GM12878 (cell line): ENCODE data around the gene MYO1H. TPM values are rescaled to one million over a fixed set of nuclear protein-coding genes. Genes with fewer than 3 reads are reported as not detected.

Experiments
- ATAC-seq: fragments of 200-7000 bp; cut with Tn5 transposase; 3 replicates; pipeline ENCODE4 v1.9.1; 2020; ENCODE audit warnings: mild to moderate bottlenecking, moderate library complexity
- BruUV-seq: library from RNA; stranded (reverse); fragments of 400-500 nt; replicated peaks from 2 replicates; lab custom pipeline; 2021; lab: Mats Ljungman, UMichigan
- CTCF ChIA-PET: fragments of 300-600 bp; sonication (Branson Sonifier 250); formaldehyde crosslinking; extraction: SDS; loops from one replicate; lab custom pipeline; 2021; ENCODE audit warnings: inconsistent platforms; lab: Yijun Ruan, JAX
- POLR2A ChIA-PET: fragments of 350-600 bp; formaldehyde crosslinking; extraction: SDS; loops from one replicate; lab custom pipeline; 2021; ENCODE audit warnings: inconsistent platforms; lab: Charles Lee
- RAD21 ChIA-PET: fragments of 300-600 bp; sonication (Branson Sonifier 250); formaldehyde crosslinking; loops from one replicate; lab custom pipeline; 2023; ENCODE audit warnings: antibody characterized with exemption; ENCODE audit not compliant: unreplicated experiment; lab: Charles Lee
- SMC1A ChIA-PET: fragments of 300-600 bp; sonication (Branson Sonifier 250); formaldehyde crosslinking; loops from one replicate; lab custom pipeline; 2023; ENCODE audit not compliant: unreplicated experiment, uncharacterized antibody; lab: Charles Lee
- DNase-seq: peaks from one replicate; pipeline ENCODE4 v3.0.0-alpha.2; 2011; ENCODE audit warnings: low read depth, low spot score
- FAIRE-seq: peaks from 3 replicates; lab custom pipeline; 2011; peaks lifted over from hg19 to GRCh38; lab: Jason Lieb, UNC
- H2AFZ ChIP-seq: 2 replicates; pipeline ENCODE4 v1.6.0; 2011; ENCODE audit warnings: low read depth, low read length, control low read depth; ENCODE audit not compliant: control insufficient read depth
- H3K27ac ChIP-seq: 2 replicates; pipeline ENCODE4 v1.5.1; 2011; ENCODE audit warnings: control low read depth; ENCODE audit not compliant: control insufficient read depth, insufficient read depth
- H3K27me3 ChIP-seq, 2 experiments: replicated peaks in 1 of 2; 2 replicates each; pipeline versions ENCODE4 v1.6.0 to v1.6.1; 2011; ENCODE audit warnings: low read length in 1 of 2; ENCODE audit not compliant: control insufficient read depth in 2 of 2, insufficient read depth in 2 of 2
- H3K36me3 ChIP-seq, 2 experiments: 2 replicates each; pipeline ENCODE4 v1.5.1; 2011; ENCODE audit warnings: low read length in 1 of 2; ENCODE audit not compliant: control insufficient read depth in 2 of 2, insufficient read depth in 2 of 2
- H3K4me1 ChIP-seq: 2 replicates; pipeline ENCODE4 v1.6.1; 2011; ENCODE audit warnings: mild to moderate bottlenecking, low read length, moderate library complexity, mixed read lengths; ENCODE audit not compliant: control insufficient read depth, insufficient read depth
- H3K4me2 ChIP-seq: 2 replicates; pipeline ENCODE4 v1.6.0; 2011; ENCODE audit warnings: control low read depth; ENCODE audit not compliant: control insufficient read depth, insufficient read depth
- H3K4me3 ChIP-seq: fragments of 200-600 bp; sonication (generic); 2 replicates; pipeline ENCODE4 v1.5.1; 2016
- H3K79me2 ChIP-seq: 2 replicates; pipeline ENCODE4 v1.6.0; 2011; ENCODE audit warnings: low read length; ENCODE audit not compliant: control insufficient read depth, insufficient read depth
- H3K9ac ChIP-seq: 2 replicates; pipeline ENCODE4 v1.8.0; 2011; ENCODE audit warnings: low read length, control low read depth, mixed read lengths; ENCODE audit not compliant: control insufficient read depth, insufficient read depth
- H3K9me3 ChIP-seq: replicated peaks from 3 replicates; pipeline ENCODE4 v1.5.1; 2011; ENCODE audit warnings: mild to moderate bottlenecking, low read length; ENCODE audit not compliant: control insufficient read depth, insufficient read depth
- H4K20me1 ChIP-seq: 2 replicates; pipeline ENCODE4 v1.6.0; 2011; ENCODE audit not compliant: control insufficient read depth, insufficient read depth
- CREM ChIP-seq: IDR thresholded peaks from 2 replicates; pipeline ENCODE4 v1.6.1; 2014; ENCODE audit warnings: antibody characterized with exemption, low read depth
- GATAD2B ChIP-seq: fragments of 450-650 bp; conservative IDR thresholded peaks from 2 replicates; pipeline ENCODE4 v1.6.1; 2017; ENCODE audit warnings: low read depth, mild to moderate bottlenecking, moderate library complexity
- IKZF2 ChIP-seq, 2 experiments: fragments of 450-650 bp; IDR thresholded peaks; 2 replicates each; pipeline ENCODE4 v1.6.1; 2017; ENCODE audit warnings: mild to moderate bottlenecking in 2 of 2, moderate library complexity in 2 of 2
- IRF5 ChIP-seq: fragments of 450-650 bp; IDR thresholded peaks from 2 replicates; pipeline ENCODE4 v1.6.1; 2017; ENCODE audit warnings: borderline replicate concordance
- JUND ChIP-seq: IDR thresholded peaks from 2 replicates; pipeline ENCODE4 v1.6.1; 2012; ENCODE audit warnings: low read depth, mild to moderate bottlenecking, low read length, improper control_type of control experiment, moderate library complexity
- NFYA ChIP-seq: IDR thresholded peaks from 2 replicates; pipeline ENCODE4 v1.6.1; 2011; ENCODE audit warnings: low read depth, mild to moderate bottlenecking, low read length, improper control_type of control experiment, borderline replicate concordance
- NRF1 ChIP-seq: conservative IDR thresholded peaks from 2 replicates; pipeline ENCODE4 v1.6.1; 2011; ENCODE audit warnings: mild to moderate bottlenecking, low read depth, low read length, improper control_type of control experiment
- PKNOX1 ChIP-seq: fragments of 450-650 bp; IDR thresholded peaks from 2 replicates; pipeline ENCODE4 v1.6.1; 2016; ENCODE audit warnings: mild to moderate bottlenecking
- REST ChIP-seq: IDR thresholded peaks from 2 replicates; pipeline ENCODE4 v1.6.1; 2012; ENCODE audit warnings: mild to moderate bottlenecking, low read depth, low read length
- RUNX3 ChIP-seq: IDR thresholded peaks from 2 replicates; pipeline ENCODE4 v1.6.1; 2012; ENCODE audit warnings: low read length, inconsistent platforms
- SP1 ChIP-seq: IDR thresholded peaks from one replicate; pipeline ENCODE4 v1.6.1; 2011; ENCODE audit warnings: low read depth, low read length
- TAF1 ChIP-seq: IDR thresholded peaks from 2 replicates; pipeline ENCODE4 v1.6.1; 2011; ENCODE audit warnings: mild to moderate bottlenecking, low read depth, low read length, borderline replicate concordance
- WGBS: methylation state at CpG from one replicate; pipeline ENCODE4 v1.1.6; 2016; ENCODE audit warnings: low lambda C conversion rate; ENCODE audit not compliant: insufficient replicate concordance, insufficient coverage; ENCODE audit errors: missing lambda C conversion rate; 5-methylcytosine and 5-hydroxymethylcytosine counted together
- in situ Hi-C: fragments of 300-500 bp; cut with MboI; formaldehyde crosslinking; loops from 9 replicates; pipeline ENCODE4 v1.14.3; 2018; ENCODE audit warnings: mixed read lengths
- intact Hi-C: fragments of 100-400 bp; cut with micrococcal nuclease; formaldehyde crosslinking; loops from one replicate; pipeline ENCODE4 v1.14.2; 2022; ENCODE audit not compliant: unreplicated experiment
- polyA plus RNA-seq, 11 experiments: library from polyadenylated mRNA; depleted of rRNA in 4 of 11; unstranded in 6 of 11; stranded (reverse) in 5 of 11; fragments of >200 nt; fragmentation: Nextera tagmentation in 4 of 11; fragmentation: Illumina TruSeq in 1 of 11; extraction: Ambion mirVana in 4 of 11; extraction: Trizol in 1 of 11; gene quantifications; 1 replicate in 1 of 11; 2 replicates in 10 of 11; pipeline versions ENCODE4 v1.2.1 to v1.2.3, GENCODE V29; 2011 to 2016; ENCODE audit warnings: inconsistent platforms in 2 of 11, missing spikeins in 2 of 11, low read depth in 1 of 11
- total RNA-seq, 4 experiments: library from RNA; depleted of rRNA in 3 of 4; stranded (reverse); fragments of >200 nt in 3 of 4; fragmentation: Illumina TruSeq in 1 of 4; extraction: Trizol in 1 of 4; gene quantifications; 2 replicates each; pipeline versions ENCODE4 v1.2.1 to v1.2.3, GENCODE V29; 2013 to 2021
- TF ChIP-seq, protein P1 (sequence below): IDR thresholded peaks from 2 replicates; pipeline ENCODE4 v1.6.1; 2012; ENCODE audit warnings: low read length, inconsistent platforms
- TF ChIP-seq, protein P2 (sequence below): fragments of 450-650 bp; IDR thresholded peaks from 2 replicates; pipeline ENCODE4 v1.6.1; 2017; ENCODE audit warnings: mild to moderate bottlenecking, low read depth, inconsistent platforms; ENCODE audit not compliant: poor library complexity, severe bottlenecking

MYO1H gene
- total and polyA plus RNA-seq, 10 of the 15 experiments (the other 5 are each of a cell fraction or from before 2014, with no cell fraction given): 0.05 TPM; not detected in 9

GRCh38 chr12:109447482-109447881 lies 99.8 kb downstream of the MYO1H start (continued):
- no peak for TF ChIP-seq IRF5

- ChIA-PET SMC1A (no interaction called here), RAD21 (no interaction called here), POLR2A (no interaction called here), CTCF (no interaction called here)
- ATAC-seq (no peak), FAIRE-seq (no peak), DNase-seq (no peak)
- no peak overlapping the region for H3K4me3 ChIP-seq
- H3K79me2 ChIP-seq: no peaks in the 10 kb centered on the region
- in situ Hi-C loops (no loop called here), intact Hi-C loops (no loop called here)
- no peaks in the 10 kb centered on the region for H3K27me3 ChIP-seq
- peaks cover 16 to 24% of the 10 kb centered on the region in 2 experiments; a peak in 3 of 4 replicates for H3K36me3 ChIP-seq
- no peak overlapping the region for H3K9ac ChIP-seq
- no TSS peak for BruUV-seq
- H4K20me1 ChIP-seq: no peaks in the 10 kb centered on the region
- H3K9me3 ChIP-seq: no peaks in the 10 kb centered on the region
- no peaks in the 10 kb centered on the region for H3K4me1 ChIP-seq
- no peak overlapping the region for H3K27ac ChIP-seq
- no peak overlapping the region for H2AFZ ChIP-seq
- 85% methylated on average over 5 of the region's 5 CpGs for WGBS
- H3K4me2 ChIP-seq: no peak overlapping the region
- TF ChIP-seq GATAD2B (no peak), JUND (no peak), CREM (no peak), RUNX3 (no peak), TAF1 (no peak), IKZF2 (IDR thresholded peaks at IDR 0.05) (no peak), NRF1 (no peak), SP1 (no peak), NFYA (no peak), REST (no peak), PKNOX1 (no peak)
- TF ChIP-seq, protein P1, sequence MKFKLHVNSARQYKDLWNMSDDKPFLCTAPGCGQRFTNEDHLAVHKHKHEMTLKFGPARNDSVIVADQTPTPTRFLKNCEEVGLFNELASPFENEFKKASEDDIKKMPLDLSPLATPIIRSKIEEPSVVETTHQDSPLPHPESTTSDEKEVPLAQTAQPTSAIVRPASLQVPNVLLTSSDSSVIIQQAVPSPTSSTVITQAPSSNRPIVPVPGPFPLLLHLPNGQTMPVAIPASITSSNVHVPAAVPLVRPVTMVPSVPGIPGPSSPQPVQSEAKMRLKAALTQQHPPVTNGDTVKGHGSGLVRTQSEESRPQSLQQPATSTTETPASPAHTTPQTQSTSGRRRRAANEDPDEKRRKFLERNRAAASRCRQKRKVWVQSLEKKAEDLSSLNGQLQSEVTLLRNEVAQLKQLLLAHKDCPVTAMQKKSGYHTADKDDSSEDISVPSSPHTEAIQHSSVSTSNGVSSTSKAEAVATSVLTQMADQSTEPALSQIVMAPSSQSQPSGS: no peak
- TF ChIP-seq, protein P2, sequence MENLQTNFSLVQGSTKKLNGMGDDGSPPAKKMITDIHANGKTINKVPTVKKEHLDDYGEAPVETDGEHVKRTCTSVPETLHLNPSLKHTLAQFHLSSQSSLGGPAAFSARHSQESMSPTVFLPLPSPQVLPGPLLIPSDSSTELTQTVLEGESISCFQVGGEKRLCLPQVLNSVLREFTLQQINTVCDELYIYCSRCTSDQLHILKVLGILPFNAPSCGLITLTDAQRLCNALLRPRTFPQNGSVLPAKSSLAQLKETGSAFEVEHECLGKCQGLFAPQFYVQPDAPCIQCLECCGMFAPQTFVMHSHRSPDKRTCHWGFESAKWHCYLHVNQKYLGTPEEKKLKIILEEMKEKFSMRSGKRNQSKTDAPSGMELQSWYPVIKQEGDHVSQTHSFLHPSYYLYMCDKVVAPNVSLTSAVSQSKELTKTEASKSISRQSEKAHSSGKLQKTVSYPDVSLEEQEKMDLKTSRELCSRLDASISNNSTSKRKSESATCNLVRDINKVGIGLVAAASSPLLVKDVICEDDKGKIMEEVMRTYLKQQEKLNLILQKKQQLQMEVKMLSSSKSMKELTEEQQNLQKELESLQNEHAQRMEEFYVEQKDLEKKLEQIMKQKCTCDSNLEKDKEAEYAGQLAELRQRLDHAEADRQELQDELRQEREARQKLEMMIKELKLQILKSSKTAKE: no peak
These were observed 100.6 kb downstream of the MYO1H start for GRCh38 chr12:109448272-109448671.
